GM19043 (cell line): ENCODE measurements around the gene HSD17B1.
"Not testable (repeated sequence)": the region's sequence is repeated elsewhere in the genome, so short reads cannot be mapped to it uniquely, and the experiment has no call there.

ENCODE experiments used
- ATAC-seq: cut with Tn5 transposase; IDR thresholded peaks from one replicate; pipeline ENCODE4 v1.9.1; 2021; ENCODE audit warnings: low read depth; ENCODE audit not compliant: unreplicated experiment

The HSD17B1 gene, protein sequence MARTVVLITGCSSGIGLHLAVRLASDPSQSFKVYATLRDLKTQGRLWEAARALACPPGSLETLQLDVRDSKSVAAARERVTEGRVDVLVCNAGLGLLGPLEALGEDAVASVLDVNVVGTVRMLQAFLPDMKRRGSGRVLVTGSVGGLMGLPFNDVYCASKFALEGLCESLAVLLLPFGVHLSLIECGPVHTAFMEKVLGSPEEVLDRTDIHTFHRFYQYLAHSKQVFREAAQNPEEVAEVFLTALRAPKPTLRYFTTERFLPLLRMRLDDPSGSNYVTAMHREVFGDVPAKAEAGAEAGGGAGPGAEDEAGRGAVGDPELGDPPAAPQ

DNA sequence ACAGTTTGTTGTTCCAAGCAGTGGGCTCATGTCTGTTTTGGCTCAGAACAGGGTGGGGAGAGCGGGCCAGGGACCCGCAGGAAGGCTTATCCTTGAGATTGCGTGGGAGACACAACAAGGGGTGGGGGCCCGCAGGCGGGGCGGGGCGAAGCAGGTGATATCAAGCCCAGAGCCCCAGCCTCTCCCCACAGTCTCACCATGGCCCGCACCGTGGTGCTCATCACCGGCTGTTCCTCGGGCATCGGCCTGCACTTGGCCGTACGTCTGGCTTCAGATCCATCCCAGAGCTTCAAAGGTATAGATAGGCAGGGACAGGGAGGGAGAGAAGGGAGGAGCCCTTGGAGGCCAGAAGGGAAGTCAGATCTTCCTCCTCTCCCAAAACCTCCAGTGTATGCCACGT is at the start of gene HSD17B1:
Gene HSD17B1, plus strand, starts transcription at position 188 of the 400 bp plus-strand sequence. Its CDS starts 11 bp downstream, at position 199.
- ATAC-seq: not testable (repeated sequence)

DNA sequence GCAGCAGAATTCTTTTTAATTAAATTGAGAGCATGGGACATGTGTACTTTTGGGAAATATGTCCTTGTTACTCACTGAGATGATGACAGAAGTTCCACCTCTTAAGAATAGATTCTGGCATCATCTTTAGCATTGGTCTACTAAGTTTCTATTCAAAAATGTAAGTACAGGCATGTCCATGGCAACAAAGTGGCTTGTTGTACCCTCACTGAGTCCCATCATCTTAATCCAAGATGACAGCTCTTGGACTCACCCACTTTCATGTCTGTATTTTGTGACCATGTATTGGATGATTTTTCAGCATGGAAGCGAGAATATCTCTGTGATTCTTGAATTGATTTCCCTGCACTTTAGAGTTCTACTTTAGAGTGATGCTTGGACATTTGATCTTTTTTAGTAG is 49.8 kb upstream of the HSD17B1 start:
- ATAC-seq: no peak

GRCh38 chr17:42507671-42508070 is 45.1 kb upstream of the HSD17B1 start:
- no peak for ATAC-seq

GRCh38 chr17:42508426-42509165 is 44.1 kb upstream of the HSD17B1 start:
- ATAC-seq: no peak

GRCh38 chr17:42509409-42509808 is 43.3 kb upstream of the HSD17B1 start:
- ATAC-seq: no peak

DNA sequence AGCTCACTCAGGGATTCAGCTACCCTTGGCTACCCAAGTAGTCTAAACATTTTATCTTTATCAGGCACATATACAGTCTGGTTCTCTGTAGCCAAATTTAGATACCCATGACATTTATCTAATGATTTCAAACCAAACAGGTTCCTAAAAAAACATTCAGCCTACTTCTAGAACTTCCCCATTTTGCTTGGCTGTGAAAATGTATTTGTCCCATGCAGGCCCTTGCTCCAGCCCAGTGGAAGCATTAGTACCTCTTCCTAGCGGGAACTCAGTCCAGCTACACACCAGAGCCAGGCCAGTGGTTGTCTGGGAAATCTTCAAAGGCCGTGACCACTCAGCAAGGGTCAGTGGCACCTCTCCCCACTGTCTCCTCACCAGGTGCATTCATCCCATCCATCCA is 42.9 kb upstream of the HSD17B1 start:
- ATAC-seq: no peak

DNA sequence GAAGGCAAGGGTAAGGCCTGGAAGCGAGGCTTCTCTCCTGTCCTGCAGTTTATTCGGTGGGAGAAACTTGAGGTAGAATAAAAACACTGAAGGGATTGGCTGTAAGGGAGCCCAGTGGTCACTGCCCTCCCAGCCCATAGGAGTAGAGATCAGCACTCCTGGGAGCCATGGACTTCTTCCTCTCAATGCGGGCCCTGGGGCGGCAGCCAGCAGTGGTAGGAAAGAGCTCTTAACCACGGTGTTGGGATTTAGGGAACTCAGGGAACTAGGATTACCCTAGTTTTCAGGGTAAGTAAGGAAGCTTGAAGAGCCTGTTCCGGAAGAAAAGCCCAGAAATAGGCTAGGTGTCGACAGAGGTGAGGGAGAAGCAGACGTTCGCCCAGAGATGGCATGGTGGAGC is 40.5 kb upstream of the HSD17B1 start:
- no peak for ATAC-seq

DNA sequence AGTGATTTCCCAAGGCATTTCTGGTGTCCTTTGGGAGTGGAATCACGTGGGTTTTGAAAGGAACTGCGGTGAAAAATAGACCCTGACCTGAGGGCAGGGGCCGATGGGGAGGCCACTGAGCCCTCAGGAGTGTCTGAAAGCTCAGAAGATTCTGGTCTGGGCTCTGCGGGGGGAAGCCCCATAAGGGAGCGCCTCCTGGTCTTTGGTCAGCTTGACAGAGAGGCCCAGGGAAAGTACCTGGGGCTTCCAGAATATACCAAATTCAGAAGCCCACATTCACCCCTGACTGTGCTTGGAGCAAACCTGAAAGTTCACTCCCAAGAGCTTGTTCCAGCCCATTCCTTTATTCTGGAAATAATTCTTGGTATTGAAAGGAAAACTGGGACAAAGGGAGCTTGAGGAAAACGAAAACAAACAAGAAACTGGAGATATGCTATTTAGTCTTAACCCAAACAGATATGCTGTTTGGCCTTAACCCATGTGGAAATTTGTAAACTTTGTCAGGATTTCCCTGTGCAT is 39.9 kb upstream of the HSD17B1 start:
- no peak for ATAC-seq

- no peak for ATAC-seq
These were observed 39.0 kb upstream of the HSD17B1 start for GRCh38 chr17:42513686-42514085.

DNA sequence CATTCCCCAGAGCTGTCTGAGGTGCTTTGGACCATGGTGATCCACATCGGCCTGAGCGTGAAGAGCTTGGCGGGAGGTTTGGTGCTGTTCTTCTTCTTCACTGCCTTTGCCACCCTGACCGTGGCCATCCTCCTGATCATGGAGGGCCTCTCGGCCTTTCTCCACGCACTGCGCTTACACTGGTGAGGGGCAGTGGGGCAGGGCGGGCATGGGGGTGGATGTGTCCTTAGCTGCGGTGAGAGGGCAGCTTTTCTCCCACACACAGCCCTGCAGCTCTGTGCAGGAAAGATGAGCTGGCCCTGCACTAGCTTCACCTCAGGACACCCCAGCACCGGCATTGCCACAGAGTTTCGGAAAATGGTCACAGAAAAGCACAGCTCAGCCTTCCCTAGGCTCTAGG is 38.4 kb upstream of the HSD17B1 start:
- no peak for ATAC-seq

DNA sequence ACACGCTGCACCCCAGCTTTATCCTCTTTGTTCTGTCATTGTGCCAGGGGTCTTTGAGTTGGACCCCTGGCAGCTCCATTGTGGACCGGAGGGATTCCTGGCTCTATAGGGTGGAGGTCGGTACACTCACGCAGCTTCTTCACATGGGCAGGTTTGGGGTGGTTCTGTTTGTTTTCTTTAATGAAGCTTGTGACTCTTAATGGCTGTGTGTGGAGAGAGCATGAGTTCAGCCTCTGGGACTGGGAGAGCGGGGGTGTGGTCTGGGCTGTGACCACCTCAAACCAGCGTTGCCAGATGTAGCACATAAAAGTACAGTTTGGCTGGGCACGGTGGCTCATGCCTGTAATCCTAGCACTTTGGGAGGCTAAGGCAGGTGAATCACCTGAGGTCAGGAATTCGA is 37.9 kb upstream of the HSD17B1 start:
- no peak for ATAC-seq

DNA sequence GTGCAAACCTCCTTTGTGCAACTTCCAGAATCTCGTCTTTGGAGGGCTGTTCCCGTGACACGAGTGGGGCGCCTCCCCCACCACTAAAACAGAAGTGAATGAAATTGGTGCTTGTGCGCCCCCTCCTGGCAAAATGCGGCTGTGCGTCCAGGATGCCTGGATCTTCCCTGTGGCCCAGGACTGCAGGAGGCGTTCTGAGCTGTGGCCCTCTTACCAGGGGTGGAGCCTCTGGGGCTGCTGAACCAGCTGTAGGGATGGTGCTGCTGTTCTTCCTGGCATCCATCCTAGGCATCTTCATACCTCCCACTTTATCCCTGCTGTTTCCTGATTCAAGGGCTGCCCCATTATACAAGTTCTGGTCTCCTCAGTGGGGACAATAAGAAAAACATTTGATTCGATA is 35.2 kb upstream of the HSD17B1 start:
- ATAC-seq: no peak

- no peak for ATAC-seq
These were observed 34.5 kb upstream of the HSD17B1 start for GRCh38 chr17:42518046-42518754.

- no peak for ATAC-seq
These were observed 33.8 kb upstream of the HSD17B1 start for GRCh38 chr17:42518755-42519545.

DNA sequence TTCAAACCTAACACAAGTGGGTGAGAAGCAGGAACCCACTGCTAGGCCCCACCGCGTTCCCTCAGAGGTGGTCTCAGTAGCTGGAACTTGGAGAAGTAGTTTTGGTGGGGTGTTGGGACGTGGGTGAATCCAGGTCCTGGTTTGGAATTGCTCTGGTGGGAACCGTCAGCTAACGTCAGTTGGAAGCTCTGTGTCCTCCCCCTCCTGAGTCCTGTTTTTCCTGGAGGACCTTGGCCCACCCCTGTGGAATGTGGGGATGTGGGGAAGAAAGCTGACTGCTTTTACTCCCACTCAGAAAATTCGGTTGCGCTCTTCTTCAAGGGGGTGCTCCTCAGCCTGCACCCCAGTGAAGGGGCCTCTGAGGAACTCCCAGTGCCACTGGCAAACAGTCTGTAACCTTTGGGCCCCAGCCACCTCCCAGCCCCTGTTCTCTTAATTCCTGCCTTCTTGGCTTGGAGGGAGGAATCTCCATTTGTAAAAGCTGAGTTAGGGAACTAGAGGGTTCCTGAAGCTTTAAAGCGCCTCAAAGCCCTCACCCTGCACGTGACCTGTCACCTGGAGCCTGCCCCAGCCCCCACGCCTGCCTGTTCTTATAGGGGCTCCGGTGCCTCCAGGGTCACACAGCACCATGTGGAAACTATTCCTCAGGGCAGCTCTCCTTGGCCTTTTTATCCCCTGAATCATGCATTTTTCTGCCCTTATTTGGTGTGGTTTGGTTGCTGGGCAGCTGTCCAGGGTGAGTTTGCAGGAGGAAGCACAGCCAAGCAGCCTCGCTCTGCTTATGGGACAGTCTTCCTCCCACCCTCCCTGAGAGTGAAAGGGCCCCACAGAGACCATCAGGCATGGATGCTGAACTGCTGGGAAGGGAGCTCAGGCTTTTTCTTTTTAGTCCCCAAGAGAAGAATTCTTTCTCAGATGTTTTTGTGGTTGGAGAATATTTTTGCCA is 32.9 kb upstream of the HSD17B1 start:
- ATAC-seq: no peak

DNA sequence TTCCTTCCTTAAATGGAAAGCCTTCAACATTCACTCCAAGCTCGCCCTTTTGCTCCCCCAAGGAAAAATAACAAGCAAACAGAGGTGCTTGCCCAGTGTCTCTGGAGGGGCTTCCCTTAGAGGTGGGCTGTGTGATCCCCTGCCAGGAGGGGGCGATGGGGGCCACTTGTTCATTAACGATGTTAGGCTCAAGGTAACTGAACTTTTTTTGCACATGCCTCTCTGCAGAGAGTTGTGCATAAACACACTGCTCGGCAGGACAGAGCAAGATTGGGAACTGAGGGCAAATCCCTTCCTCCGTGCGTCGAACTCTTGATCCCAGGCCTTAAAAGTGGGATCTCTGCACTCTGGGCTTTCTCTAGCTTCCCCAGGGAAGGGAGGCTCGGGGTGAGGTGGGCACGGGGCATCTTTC is 32.2 kb upstream of the HSD17B1 start:
- no peak for ATAC-seq

DNA sequence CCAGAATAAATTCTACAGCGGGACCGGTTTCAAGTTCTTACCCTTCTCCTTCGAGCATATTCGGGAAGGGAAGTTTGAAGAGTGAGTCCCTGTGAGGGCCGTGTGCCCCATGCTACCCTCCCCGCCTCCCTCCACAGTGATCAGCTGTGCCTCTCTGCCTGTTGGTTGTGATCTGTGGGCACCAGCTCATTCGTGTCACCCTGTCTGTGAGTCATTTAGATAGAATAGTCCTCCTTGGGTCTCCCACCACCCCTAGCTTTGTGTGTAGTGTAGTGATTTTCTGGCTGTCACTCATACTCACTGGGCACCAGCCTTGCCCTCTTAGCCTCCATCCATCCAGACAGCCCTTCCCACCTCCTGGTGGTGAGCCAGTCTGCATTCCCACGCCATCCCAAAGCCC is 31.7 kb upstream of the HSD17B1 start:
- ATAC-seq: no peak

DNA sequence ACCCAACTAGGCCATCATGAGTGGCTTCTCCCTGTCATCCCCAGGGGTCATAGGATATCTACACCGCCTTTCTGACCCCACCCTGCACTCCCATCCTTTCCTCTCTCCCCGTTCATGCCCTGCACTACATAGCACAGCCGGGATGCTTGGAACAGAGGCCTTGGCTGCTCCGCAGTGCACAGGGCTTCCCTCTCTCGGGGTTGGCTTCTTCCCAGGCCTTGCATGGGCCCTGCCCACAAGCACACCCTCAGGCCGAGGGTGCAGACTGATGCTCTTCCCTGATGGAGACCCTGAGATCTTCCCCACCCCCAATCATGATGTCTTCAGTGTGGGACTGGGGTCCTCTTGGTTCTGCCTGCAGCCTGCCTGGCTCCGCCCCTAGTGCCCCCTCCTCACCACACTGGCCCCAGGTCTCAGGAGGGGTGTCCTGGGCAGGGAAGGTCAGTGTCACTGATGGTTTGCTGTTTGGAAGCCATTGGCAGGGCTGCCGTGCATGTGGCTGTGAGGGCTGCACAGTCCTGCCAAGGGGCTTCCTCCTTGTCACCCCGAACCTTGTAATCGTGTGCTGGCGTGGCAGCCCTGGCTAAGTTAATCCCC is 31.0 kb upstream of the HSD17B1 start:
- no peak for ATAC-seq

DNA sequence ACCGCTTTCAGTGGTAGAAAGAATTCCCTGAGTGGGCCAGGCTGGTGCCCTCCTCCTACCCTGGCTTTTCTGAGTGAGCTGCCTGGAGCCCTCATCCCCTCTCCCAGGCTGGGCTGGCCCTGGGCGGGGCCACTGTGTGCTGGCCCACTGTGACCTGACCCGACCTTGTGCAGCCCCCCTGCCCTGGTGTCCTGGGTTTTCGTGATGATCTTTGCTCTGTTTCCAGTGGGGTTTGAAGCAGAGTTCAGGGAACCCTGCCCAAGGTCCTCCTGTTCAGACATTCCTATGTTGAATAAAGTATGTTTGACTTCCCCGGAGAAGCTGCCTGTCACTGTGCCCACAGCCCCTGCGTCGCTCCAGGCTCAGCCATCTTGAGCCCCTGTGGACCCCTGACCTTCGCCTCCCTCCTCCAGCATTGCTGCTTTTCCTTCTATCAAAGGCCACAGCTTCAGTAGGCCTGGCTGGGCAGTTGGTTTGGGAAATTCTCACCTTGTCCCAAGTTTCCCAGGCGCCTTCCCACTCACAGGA is 30.4 kb upstream of the HSD17B1 start:
- no peak for ATAC-seq
